ENCODE data around the gene GNLY. TPM values are rescaled to one million over a fixed set of nuclear protein-coding genes. Genes with fewer than 3 reads are reported as not detected.

The GNLY gene
- total and polyA plus RNA-seq, 9 of the 15 experiments (the other 6 are each of a cell fraction or from before 2014, with no cell fraction given) = not detected

DNA sequence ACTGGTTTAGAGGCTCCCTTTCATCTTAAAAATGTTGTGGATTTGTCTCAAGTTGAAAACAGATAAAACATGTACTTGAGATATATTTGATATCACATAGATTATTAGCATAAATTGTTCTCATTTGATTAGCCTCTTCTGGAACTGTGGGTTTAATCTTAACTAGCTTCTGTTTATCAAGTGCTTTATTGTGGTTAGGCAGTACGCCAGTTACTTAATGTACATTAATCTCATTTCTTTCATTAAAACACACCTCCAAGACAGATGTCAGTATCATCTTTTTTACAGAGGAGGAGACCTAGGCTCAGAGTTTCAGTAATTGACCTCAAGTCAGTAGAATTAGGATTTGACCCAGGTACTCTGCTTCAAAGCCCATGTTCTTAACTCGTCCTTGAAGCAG lies 48.0 kb upstream of the GNLY start:
- no peak overlapping the region for H3K9ac ChIP-seq (ENCODE audit: insufficient read depth in 1 of 2, low read depth in 2 of 2, low read length in 2 of 2)
- TF ChIP-seq PTTG1 (tag; IDR thresholded peaks at IDR 0.05; ENCODE audit: low read depth) = no peak
- TF ChIP-seq STAT5B (CRISPR knock-in tag; IDR thresholded peaks at IDR 0.05) = no peak
- no peak for TF ChIP-seq MEF2D (tag; conservative IDR thresholded peaks at IDR 0.05; ENCODE audit: low read depth)
- TF ChIP-seq KLF13 (tag; IDR thresholded peaks at IDR 0.05; ENCODE audit: borderline replicate concordance, low read depth) = no peak
- no peak for TF ChIP-seq ZNF3 (CRISPR knock-in tag; IDR thresholded peaks at IDR 0.05)
- no peak overlapping the region for H3K4me2 ChIP-seq (ENCODE audit: insufficient read depth, low read length)
- H2AFZ ChIP-seq (ENCODE audit: low read depth, low read length) = no peak overlapping the region
- peaks cover 97% of the 10 kb centered on the region for H3K36me3 ChIP-seq (ENCODE audit: control insufficient read depth, insufficient read depth, low read length)
- in situ Hi-C loops (cut with MboI) (no loop called here), intact Hi-C loops (cut with micrococcal nuclease) (no loop called here)
- H3K9me1 ChIP-seq (ENCODE audit: control insufficient read depth, insufficient read depth, low read length) = peaks cover 3% of the 10 kb centered on the region
- no TSS peak for BruUV-seq (replicated peaks)
- no peak overlapping the region for H3K4me3 ChIP-seq
- no peak for DNase-seq (ENCODE audit: extremely low read depth in 1 of 4, low spot score in 3 of 4)
- H3K27ac ChIP-seq (ENCODE audit: extremely low read depth, low read depth, low read length) = no peak overlapping the region
- H3K79me2 ChIP-seq (ENCODE audit: control insufficient read depth, insufficient read depth, low read length) = no peaks in the 10 kb centered on the region; the same call in 2 of the 3 replicates
- no peaks in the 10 kb centered on the region for H3K27me3 ChIP-seq (ENCODE audit: control insufficient read depth in 2 of 2, insufficient read depth in 2 of 2, low read length in 2 of 2)
- ChIA-PET CTCF (ENCODE audit: low intra/inter-chr PET ratio) (interaction anchor here (0.6 kb wide), 1 partner anchor 11 kb away, joined by 3 read pairs; no protein-coding TSS in a partner anchor), POLR2A (interaction anchor here (1.6 kb wide), 1 partner anchor 9 kb away, joined by 6 read pairs; no protein-coding TSS in a partner anchor)
- H3K9me3 ChIP-seq (replicated peaks; ENCODE audit: control insufficient read depth, insufficient read depth, low read depth, low read length) = no peaks in the 10 kb centered on the region
- no peak for FAIRE-seq
- WGBS (ENCODE audit: insufficient coverage, low coverage, missing lambda C conversion rate) = 96% methylated on average over 2 of the region's 2 CpGs
- ATAC-seq = no peak
- H3K4me1 ChIP-seq (replicated peaks in 1 of 2; ENCODE audit: control insufficient read depth in 2 of 2, insufficient read depth in 2 of 2, low read length in 2 of 2) = no peaks in the 10 kb centered on the region
- 0 out of 2 replicates have a peak, but pooled peaks cover 3% of the 10 kb centered on the region for H4K20me1 ChIP-seq (replicated peaks; ENCODE audit: control insufficient read depth, insufficient read depth, low read length)
